Retina (tissue), 1 donor: ENCODE measurements around the gene TNRC6B.

Experiments
- DNase-seq: peaks from one replicate; pipeline ENCODE4 v3.0.0-alpha.2; 2016

The TNRC6B gene

GRCh38 chr22:40244586-40244985 is 66.9 kb downstream of the TNRC6B start:
- DNase-seq = no peak

DNA sequence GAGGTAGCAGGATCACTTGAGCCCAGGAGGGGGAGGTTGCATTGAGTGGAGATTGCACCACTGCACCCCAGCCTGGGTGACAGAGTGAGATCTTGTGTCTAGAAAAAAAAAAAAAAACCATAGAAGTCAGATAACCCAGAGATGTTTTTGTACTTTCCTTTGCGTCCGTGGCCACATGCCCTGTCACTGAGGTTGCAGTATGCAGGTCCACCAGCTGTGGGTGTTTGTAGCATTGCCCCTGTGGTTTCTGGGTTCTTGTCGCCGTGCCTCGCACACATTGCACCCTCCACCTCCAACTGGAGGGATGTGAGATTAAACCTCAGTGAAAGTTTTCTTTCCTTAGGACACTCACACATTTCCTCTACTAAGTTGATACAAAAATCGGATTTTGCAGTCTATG is 70.3 kb downstream of the TNRC6B start:
- DNase-seq = no peak

GRCh38 chr22:40249286-40249685 is 71.6 kb downstream of the TNRC6B start:
- no peak for DNase-seq

DNA sequence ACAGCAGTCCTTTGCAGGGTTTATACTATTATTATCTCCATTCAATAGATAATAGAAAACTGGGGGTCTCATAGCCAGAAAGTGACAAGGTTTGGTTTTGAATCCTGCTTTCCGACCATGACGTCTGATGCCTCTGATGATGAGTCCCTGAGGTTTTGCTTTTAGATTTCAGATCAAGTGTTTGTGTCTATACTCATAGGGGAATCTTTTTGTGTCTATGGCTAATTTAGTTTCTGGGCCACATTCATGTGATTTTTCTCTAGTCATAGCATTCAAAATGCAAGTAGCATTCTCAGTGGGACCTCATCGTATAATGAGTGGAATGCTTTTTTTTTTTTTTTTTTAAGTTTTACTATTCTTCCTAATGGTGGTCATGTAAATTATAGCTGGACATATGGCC is 72.9 kb downstream of the TNRC6B start:
- no peak for DNase-seq

- no peak for DNase-seq
These were observed 73.4 kb downstream of the TNRC6B start for GRCh38 chr22:40251106-40251505.

DNA sequence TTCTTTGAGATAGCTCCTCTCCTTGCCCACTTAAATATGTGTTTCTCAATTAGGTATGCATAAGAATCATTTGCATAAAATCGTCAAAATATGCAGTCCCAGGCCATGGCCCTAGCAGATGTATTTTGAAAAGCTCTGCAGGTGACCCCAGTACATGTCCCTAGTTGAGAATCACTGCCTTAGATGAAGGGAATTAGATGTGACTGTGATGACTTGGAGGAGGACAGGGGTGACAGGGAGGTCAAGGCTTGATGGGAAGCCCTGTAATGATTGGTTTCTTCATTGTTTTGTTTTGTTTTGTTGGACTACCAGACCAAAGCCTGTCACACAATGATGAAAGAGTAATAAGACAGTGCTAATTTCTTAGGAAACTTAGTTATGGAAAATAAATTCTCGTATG is 74.4 kb downstream of the TNRC6B start:
- peak; percentile 69 for DNase-seq

DNA sequence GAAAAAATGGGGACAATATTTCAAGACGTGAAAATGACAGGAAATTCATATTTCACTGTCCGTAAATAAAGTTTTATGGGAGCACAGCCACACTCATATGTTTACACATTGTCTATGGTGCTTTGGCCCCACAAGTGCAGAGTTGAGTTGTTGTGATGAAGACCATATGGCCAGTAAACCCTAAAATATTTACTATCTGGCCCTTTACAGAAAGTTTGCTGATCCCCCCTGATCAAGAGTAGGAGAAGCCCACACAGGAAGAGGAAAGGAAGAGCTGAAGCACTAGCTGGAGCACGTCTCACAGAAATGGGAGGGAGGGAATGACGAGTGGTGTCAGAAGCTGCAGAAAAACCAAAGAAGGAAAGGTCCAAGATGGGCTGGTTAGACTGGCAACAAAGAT is 78.8 kb downstream of the TNRC6B start:
- no peak for DNase-seq

DNA sequence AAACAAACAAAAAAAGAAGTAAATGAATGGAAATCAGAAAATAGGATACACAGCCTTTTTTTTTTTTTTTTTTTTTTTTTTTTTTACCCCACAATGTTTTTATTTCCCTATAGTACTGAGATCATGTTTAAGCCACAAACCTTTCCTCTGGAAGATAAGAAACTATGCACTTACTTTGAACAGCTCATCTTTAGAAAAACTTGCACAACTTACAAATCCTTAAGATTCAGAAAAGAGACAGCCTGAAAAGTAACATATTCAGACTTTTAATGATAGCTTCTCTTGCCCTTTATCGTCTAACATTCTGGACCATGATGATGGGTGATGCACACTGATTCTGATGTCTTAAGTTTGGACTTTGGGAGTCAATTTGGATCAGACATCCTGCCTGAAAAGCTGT is 80.3 kb downstream of the TNRC6B start:
- DNase-seq = no peak

DNA sequence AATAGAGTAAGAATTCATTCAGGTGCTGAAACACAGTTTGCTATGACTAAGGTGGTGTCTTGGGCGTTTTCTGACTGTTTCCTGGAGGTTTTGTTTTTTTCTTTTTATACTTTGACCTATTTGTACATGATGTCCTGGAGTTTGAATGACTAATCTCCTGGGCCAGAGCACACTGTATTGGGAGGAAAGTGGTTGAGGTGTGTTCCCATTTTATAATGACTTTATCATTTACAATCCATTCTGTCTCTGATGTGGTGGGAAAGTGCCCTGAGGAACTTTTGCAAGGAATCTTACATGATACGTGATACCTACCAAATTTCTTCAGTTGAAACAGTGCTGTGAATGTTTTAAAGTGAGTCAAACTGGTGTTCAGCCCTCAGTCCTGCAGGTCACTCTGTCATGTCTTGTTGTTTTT is 80.8 kb downstream of the TNRC6B start:
- DNase-seq = no peak

DNA sequence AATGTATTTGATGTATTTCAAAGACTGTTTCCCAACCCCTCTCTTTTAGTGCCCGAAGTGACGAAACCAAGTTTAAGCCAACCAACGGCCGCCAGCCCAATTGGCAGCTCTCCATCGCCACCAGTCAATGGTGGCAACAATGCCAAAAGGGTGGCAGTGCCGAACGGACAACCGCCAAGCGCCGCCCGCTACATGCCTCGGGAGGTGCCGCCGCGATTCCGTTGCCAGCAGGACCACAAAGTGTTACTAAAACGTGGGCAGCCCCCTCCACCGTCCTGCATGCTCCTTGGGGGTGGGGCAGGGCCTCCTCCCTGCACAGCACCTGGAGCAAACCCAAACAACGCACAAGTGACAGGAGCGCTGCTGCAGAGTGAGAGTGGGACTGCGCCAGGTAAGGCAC is 84.1 kb downstream of the TNRC6B start:
- no peak for DNase-seq

GRCh38 chr22:40263191-40263590 is 85.5 kb downstream of the TNRC6B start:
- DNase-seq = no peak

- no peak for DNase-seq
These were observed 88.1 kb downstream of the TNRC6B start for GRCh38 chr22:40265783-40266182.

- no peak for DNase-seq
These were observed 92.3 kb downstream of the TNRC6B start for GRCh38 chr22:40270031-40270430.

GRCh38 chr22:40270748-40271373 is 93.1 kb downstream of the TNRC6B start:
- DNase-seq = no peak

- no peak for DNase-seq
These were observed 93.7 kb downstream of the TNRC6B start for GRCh38 chr22:40271440-40271839.

GRCh38 chr22:40273319-40273718 is 95.6 kb downstream of the TNRC6B start:
- no peak for DNase-seq

GRCh38 chr22:40276996-40277823 is 99.5 kb downstream of the TNRC6B start:
- no peak for DNase-seq

GRCh38 chr22:40279017-40279416 is 101.3 kb downstream of the TNRC6B start:
- DNase-seq = no peak

DNA sequence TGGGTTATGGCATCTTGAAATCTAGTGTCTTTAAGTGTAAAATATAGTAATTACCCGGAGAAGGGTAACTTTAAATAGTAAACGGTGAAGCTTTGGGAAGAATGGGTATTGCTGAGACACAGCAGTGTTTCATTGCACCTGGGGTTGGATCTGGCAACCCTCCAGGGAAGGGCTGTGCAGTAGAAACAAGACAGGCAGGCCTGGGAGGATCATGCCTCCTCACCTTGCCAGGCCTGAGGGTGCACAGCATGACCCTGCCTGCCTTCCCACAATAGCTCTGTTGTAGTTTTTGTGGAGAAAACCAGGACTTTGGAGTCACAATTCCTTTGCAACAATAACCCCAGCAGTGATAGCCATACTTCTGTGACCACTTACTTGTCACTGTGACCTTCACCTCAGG is 104.0 kb downstream of the TNRC6B start:
- DNase-seq = no peak

DNA sequence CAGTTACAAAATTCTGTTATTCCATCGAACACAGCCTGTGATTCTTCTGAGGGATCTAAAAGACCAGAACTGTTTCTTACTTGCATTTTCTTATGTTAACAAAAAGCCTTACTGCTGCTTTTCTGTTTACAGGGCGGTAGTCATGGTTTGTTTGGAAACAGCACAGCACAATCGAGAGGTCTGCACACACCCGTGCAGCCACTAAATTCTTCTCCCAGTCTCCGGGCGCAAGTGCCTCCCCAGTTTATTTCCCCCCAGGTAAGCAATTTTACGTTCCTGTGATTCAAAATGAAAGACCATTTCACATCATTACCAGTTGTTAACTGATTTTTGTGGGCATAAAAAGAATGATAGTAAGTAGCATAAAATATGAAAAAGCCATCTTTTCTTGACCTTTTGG is 107.8 kb downstream of the TNRC6B start:
- no peak for DNase-seq

DNA sequence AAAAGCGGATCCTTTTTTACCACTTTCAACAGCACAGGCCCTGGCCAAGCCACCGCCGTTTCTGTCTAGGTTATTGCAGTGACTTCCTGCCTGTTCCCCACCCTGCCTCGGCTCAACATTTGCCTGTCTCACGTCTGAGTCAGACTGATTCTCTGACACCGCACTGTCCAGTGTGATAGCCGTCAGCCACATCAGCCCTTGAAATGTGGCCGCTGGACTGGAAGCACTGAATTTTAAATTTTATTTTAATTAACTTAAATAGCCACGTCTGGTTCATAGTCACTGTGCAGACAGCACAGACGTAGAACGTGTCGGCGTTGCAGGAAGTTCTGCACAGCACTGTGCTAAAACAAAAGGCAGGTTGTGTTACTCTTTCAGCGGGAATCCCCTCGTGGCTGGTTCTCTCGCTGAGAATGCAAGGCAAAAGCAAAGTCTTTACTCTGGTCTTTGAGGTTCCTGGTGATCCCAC is 112.3 kb downstream of the TNRC6B start:
- DNase-seq = no peak

GRCh38 chr22:40290516-40290915 is 112.8 kb downstream of the TNRC6B start:
- DNase-seq = no peak

DNA sequence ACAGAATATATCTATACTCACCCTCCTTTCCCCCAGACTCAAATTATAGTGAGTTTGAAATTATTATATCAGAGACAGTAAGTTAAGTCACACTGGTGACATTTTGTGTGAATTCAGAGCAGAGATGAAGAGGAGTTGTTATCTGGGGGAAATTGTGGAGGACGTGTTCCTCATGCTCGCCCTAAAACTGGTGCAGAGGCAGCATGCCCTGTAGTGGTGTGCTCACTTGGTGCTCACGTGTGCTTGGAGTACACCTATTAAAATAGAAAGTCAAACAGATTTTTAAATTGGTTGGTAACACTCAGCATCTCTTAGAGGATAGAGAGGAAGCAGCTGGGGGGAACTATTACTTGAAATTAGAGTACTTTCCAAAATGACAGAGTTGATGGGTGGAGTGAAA is 117.0 kb downstream of the TNRC6B start:
- no peak for DNase-seq

- no peak for DNase-seq
These were observed 122.6 kb downstream of the TNRC6B start for GRCh38 chr22:40300316-40300715.
